ENCODE data around the gene ITPKB. TPM values are rescaled to one million over a fixed set of nuclear protein-coding genes. Genes with fewer than 3 reads are reported as not detected.
A peak's percentile ranks its signal among the peaks of the same experiment; 100 is the strongest.
"Not testable (repeated sequence)": the region's sequence is repeated elsewhere in the genome, so short reads cannot be mapped to it uniquely, and the experiment has no call there.

Gene ITPKB
- total RNA-seq, 1 donor from 2014 or later, result 10.5 TPM

- DNase-seq (ENCODE audit: low spot score), result no peak
- intact Hi-C loops (cut with DNase I), result loop anchor here (5.0 to 10.0 kb wide), 3 partner anchors 72 to 190 kb away; partner anchors contain the start of gene STUM
Measured at GRCh38 chr1:226734611-226735153, 4.4 kb downstream of the ITPKB start.

- peak; percentile 70 for DNase-seq (ENCODE audit: low spot score)
- intact Hi-C loops (cut with DNase I), result loop anchor here (10.0 kb wide), 1 partner anchor 189 kb away; the partner anchor contains the start of gene STUM
Measured at GRCh38 chr1:226733876-226734275, 5.2 kb downstream of the ITPKB start.

DNA sequence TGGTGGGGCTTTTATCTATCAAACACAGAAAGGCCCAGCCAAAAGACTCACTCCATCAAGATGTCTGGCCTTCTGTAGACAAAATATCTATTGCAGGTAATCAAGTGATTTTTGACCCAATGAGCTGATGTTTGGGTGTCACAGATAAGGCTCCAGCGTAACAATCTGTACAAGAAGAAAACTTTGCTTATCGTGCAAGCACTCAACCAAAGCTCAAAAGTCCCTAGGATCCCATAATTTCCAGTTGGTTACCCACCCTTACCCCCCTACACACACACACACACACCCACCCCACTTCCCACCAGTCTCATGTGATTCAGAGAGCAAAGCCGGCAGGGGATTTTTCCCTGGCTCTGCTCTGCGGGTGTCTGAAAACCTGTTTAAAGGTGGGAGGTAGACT lies 5.8 kb downstream of the ITPKB start:
- DNase-seq (ENCODE audit: low spot score), result peak; percentile 14
- intact Hi-C loops (cut with DNase I), result loop anchor here (10.0 kb wide), 1 partner anchor 189 kb away; the partner anchor contains the start of gene STUM

GRCh38 chr1:226732856-226733291 lies 6.2 kb downstream of the ITPKB start:
- peak; percentile 62 for DNase-seq (ENCODE audit: low spot score)
- intact Hi-C loops (cut with DNase I), result loop anchor here (10.0 kb wide), 1 partner anchor 188 kb away; the partner anchor contains the start of gene STUM

DNA sequence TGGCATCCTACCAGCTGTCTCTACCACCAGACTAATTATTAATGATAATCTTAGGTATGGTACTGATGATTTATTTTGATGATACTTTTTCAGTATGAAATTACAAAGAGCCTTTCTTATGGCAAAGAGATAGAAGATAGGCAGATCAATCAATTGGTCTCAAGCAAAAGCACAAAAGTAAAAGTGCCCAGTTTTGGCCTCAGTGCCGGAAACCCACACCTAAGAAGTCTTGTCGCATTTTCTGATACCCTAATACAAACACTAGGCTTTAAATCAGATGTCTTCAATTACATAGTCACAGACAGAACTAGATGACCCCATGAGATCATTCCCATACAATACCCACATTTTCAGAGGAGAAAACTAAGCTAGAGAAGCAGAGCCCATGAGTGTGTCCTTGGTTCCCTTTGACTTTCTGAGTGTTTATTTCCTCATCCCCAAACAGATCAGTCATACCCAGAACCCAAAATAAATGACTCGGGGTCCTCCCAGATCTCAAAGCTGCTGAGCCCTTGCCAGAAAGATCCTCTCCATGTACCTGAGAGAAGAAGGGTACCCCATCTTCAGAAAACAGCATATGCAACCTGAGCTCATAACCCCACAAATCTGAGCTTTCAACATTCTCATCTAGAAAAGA lies 7.7 kb downstream of the ITPKB start:
- intact Hi-C loops (cut with DNase I), result loop anchor here (10.0 kb wide), 1 partner anchor 187 kb away; the partner anchor contains the start of gene STUM
- DNase-seq (ENCODE audit: low spot score), result no peak

GRCh38 chr1:226730836-226731235 lies 8.2 kb downstream of the ITPKB start:
- intact Hi-C loops (cut with DNase I), result loop anchor here (10.0 kb wide), 1 partner anchor 186 kb away; the partner anchor contains the start of gene STUM

DNA sequence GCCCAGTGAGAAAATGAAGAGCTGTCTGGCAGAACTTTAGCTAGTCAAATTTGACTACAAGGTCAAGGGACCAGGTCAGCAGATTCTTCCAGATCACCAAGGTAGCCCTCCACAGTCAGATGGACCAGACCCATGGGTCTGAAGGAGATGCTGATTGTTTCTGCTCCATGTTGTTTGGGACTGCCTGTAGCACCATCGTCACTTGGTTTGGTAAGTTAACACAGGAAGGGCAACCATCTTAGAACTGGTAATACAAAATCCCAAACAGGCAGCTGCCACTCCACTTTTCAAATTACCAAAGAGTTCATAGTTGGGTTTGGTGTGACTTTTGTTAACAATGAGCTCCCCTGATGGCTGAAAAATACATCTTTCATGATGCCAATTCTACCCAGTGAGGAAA lies 9.0 kb downstream of the ITPKB start:
- DNase-seq (ENCODE audit: low spot score), result no peak
- intact Hi-C loops (cut with DNase I), result loop anchor here (10.0 kb wide), 1 partner anchor 185 kb away; the partner anchor contains the start of gene STUM

More at GRCh38 chr1:226730836-226731235, 8.2 kb downstream of the ITPKB start:
- DNase-seq (ENCODE audit: low spot score), result no peak

- intact Hi-C loops (cut with DNase I), result no loop called here
- no peak for DNase-seq (ENCODE audit: low spot score)
Measured at GRCh38 chr1:226728448-226728847, 10.6 kb downstream of the ITPKB start.

- intact Hi-C loops (cut with DNase I), result no loop called here
- no peak for DNase-seq (ENCODE audit: low spot score)
Measured at GRCh38 chr1:226725897-226726267, 13.2 kb downstream of the ITPKB start.

DNA sequence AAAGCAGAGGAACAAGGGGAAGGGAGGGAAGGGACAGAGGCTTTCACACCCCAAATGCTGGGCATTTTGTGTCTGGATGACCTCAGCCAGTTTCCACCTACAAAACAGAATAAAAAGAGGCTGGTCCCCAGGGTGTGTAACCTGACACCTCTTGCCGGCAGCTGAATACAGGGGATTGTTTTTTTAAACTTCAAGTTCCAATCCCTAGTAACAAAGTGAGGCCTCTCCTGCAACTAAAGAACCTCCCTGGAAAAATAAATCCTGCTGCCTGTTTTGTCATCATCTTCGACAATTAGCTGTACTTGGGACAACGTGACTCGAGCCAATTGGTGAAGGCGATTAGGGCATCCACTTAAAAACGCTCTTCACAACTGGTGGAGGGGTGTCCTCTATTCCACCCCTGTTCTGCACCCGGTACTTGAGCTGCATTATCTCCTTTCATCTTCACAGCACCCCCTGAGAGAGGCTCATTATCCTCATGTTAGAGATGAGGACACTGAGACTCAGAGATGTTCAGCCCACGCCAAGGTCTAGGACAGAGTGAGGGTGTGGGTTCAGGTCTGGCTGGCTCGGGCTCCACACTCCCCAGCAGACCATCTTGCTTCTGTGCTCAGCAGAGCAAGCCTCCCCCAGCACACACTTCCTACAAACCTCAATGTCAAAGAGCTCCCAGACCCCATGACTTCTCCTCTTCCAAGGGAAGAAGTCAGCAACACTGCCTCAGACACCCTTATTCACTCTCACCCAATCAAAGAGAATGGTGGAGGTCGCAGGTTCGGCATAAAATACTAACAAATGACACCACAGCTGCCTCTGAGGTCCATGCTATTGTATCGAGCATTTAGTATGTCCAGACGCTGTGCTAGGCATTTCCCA lies 15.2 kb downstream of the ITPKB start:
- intact Hi-C loops (cut with DNase I), result no loop called here
- DNase-seq (ENCODE audit: low spot score), result no peak

DNA sequence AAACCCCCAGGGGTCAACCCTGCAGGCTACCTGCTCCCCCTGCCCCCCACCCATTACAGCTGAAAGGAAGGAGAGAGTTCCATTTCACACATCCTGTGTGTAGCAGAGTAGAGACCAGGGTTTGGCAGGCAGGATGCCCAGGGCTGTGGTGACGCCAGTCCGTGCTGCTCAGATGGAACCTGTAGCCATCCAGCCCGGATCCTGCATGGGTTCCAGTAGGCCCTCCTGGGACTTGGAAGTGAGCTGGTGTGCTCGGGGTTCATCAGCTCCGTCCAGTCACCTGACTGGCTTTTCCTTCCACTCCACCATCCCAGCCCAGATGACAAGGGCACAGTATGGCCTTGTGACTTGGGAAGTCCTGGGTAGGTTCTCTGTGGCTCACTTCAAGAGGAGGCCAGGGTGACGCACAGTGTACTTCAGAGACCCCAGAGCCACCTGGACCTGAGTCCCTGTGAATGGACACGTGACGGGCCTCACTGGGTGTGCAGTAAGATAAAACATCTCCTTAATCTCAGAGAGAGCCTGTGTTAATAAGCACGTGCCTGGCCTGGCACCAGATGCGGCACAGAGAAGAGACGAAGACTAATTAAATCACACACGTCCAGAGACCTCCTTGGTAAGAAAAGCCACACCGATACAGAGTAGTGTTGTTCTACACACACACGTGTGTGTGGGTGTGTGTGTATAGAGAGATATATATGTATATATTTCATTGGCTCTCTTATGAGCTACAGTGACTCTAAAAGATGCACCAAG lies 16.0 kb downstream of the ITPKB start:
- DNase-seq (ENCODE audit: low spot score), result no peak
- intact Hi-C loops (cut with DNase I), result no loop called here

DNA sequence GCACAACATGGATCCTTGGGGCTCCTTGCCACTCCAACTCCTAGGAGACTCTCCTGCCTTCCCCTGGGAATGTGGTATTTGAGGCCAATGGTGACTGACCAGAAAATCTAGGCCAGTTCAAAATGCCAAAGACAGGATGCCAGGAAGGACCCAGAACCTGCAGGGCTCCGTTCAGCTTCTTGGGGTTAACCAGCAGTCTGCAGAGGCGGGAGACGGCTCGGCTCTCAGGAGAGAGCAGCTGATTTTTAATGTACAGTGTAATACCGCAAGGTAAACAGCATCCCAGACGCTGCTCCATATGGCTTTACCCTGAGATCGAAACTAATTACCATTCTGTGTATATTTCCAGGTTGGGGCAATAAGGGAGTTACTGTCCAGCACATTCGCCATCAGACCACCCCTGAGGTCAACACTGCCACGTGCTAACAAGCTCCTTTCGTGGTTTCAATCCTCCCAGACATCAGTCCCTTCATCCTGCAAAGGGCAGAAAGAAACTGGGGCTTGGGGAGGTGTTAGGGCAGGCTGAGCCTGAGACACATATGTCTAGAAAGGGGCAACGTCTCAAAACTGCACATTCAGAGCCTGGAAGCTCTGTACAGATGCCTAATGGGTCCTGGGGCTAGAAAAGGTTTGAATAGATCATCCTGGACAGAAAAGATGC lies 16.7 kb downstream of the ITPKB start:
- intact Hi-C loops (cut with DNase I), result no loop called here
- DNase-seq (ENCODE audit: low spot score), result no peak

- DNase-seq (ENCODE audit: low spot score); intact Hi-C loops (cut with DNase I): not testable (repeated sequence)
Measured at GRCh38 chr1:226720574-226720973, 18.5 kb downstream of the ITPKB start.

DNA sequence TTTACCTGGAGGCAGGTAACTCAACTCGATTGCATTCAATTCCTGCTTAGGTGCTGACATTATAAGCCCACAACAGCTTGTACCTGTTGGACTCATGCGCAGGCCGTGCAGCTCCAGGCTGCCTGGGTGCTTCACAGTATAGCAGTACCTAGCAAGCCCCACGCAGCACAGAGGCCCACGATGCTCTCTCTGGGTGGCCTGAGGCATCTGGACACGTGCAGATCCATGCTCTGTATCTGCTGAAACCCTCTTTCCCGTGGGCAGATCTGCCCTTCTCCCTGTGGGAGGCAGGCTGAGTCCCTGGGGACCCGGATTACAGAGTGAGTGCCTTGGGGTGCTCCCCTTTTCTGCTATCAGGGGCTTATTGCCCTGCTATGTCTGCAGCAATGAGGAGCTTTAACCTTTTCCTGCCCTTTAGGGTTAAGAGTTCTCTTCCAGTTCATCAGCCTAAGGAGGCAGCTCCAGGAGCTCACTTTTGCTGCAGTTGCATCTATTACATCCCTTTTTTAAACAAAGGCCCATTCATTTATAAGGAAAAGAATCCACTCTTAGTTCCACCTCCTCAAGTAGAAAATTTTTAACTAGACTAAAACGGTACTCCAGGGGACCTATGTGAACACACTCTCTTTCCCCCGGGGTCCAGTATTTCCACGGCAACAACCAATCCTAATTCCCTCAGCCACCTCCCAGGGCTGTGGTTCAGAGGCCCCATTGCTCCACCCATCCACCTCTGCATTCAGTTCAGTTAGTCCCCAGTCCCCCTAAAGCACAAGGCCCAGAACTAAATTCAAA lies 19.3 kb downstream of the ITPKB start:
- DNase-seq (ENCODE audit: low spot score), result no peak
- intact Hi-C loops (cut with DNase I), result no loop called here

DNA sequence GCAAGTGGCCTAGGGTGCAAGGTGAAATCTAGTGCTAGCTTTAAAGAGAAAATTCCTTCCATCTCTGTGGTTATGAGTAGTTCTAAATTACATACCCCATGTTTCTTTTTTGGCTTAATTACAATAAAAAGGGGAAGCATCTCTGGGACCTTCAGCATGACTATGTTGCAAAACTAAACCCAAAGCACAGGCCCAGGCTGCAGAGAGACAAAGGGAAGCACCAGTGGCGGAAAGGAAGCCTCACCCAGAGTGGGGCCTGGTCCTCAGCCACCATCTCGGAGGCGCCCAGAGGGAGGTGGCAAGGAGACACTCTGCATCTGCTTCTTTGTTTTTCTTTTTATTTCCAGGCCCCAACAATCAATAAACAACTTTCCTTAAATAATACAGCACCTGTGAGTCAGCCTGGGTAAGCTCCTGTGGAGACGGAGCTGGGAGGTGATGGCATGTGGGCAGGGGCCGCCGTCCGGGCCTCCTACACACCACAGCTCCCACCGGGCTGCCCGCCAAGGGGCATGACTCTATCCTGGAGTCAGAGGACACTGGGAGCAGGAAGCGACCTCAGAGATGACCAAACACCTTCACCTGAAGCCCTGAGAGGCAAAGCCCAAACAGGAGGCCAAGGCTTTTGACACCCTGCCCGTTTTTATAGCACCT lies 21.7 kb downstream of the ITPKB start:
- intact Hi-C loops (cut with DNase I), result no loop called here
- DNase-seq (ENCODE audit: low spot score), result peak; percentile 88

DNA sequence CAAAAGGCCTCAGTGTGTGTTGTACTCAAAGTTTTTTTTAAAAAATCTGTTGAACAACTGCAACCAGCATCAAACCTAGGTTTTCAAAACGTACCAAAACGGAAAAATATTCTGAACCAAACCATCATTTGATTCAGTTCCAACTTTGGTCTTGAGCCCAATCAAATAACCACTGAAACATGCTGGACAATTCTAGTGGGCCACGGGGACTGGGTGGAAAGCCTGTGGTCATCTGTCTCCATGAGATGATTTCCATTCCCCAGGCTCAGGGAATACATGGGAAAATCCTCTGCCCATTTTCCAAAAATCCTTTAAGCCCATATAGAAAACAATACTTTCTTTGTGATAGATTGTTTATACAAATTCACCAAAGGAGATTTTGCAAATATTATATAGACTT lies 22.5 kb downstream of the ITPKB start:
- DNase-seq (ENCODE audit: low spot score), result no peak

DNA sequence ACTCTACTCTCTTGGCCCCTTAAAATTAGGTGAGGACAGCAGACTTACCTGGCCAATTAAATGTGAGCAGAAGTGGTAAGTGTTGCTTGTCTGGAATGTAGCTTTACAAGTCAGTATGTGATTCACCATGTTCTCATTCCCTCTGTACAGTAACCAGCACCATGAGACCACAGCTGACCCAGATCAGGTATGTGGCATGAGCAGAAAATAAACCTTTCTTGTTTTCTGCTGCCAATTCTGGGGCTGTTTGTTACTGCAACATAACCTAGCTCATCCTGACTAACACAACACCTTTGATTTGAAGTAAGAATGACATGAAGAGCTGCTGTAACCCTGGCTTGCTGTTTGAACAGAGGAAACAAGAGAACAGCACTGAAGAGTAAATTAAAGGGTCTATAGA lies 24.9 kb downstream of the ITPKB start:
- intact Hi-C loops (cut with DNase I), result no loop called here
- no peak for DNase-seq (ENCODE audit: low spot score)

More for the DNA sequence above, 22.5 kb downstream of the ITPKB start:
- intact Hi-C loops (cut with DNase I), result no loop called here
